ENCODE results near the gene LCT. TPM values are rescaled to one million over a fixed set of nuclear protein-coding genes. Genes with fewer than 3 reads are reported as not detected.

Gene LCT
- total and polyA plus RNA-seq, 2 experiments from 2014 or later, result not detected

- no peak for ATAC-seq
- Mint-ChIP-seq H3K36me3 (ENCODE audit: low read depth) (peaks cover 22% of the 10 kb centered on the region), H3K9me3 (no peaks in the 10 kb centered on the region; the same call in 2 of the 3 replicates), H3K4me1 (peaks cover 14% of the 10 kb centered on the region), H3K27ac (no peak overlapping the region), H3K4me3 (peak overlapping the region; percentile 41), H3K27me3 (ENCODE audit: insufficient read depth, low read depth, poor library complexity) (peaks cover 2% of the 10 kb centered on the region)
- Histone ChIP-seq H3K27ac (ENCODE audit: low read depth) (no peak overlapping the region), H3K4me2 (peak overlapping the region; percentile 88), H3K79me2 (replicated peaks; ENCODE audit: insufficient read depth) (peaks cover 58% of the 10 kb centered on the region), H2AFZ (no peak overlapping the region), H3K9me2 (ENCODE audit: insufficient read depth) (no peaks in the 10 kb centered on the region; the same call in 1 of the 2 replicates), H3K4me1 (ENCODE audit: insufficient read depth) (peaks cover 12% of the 10 kb centered on the region), H3K36me3 (ENCODE audit: insufficient read depth) (peaks cover 15% of the 10 kb centered on the region), H4K20me1 (replicated peaks; ENCODE audit: insufficient read depth) (peaks cover 19% of the 10 kb centered on the region), H3F3A (replicated peaks; ENCODE audit: low read depth) (peaks cover 3% of the 10 kb centered on the region; the same call in 1 of the 2 replicates), H3K4me3 (peak overlapping the region; percentile 71), H3K27me3 (ENCODE audit: insufficient read depth) (no peaks in the 10 kb centered on the region)
- DNase-seq (ENCODE audit: low spot score), result no peak
- no peak for TF ChIP-seq EZH2 (IDR thresholded peaks at IDR 0.05; ENCODE audit: low read depth, unreplicated experiment)
- TF ChIP-seq CREB1 (CRISPR knock-in tag; IDR thresholded peaks at IDR 0.05; ENCODE audit: low read depth), result no peak
- no peak for TF ChIP-seq REST (IDR thresholded peaks at IDR 0.05; ENCODE audit: unreplicated experiment)
- TF ChIP-seq JUNB (IDR thresholded peaks at IDR 0.05; ENCODE audit: unreplicated experiment), result no peak
- no peak for TF ChIP-seq CTCF (conservative IDR thresholded peaks at IDR 0.05; ENCODE audit: low read depth in 2 of 2)
- no peak for TF ChIP-seq ZNF331 (CRISPR knock-in tag; IDR thresholded peaks at IDR 0.05; ENCODE audit: low read depth)
Observed at GRCh38 chr2:135743860-135744259, 93.1 kb downstream of the LCT start.

GRCh38 chr2:135742325-135742757 lies 94.6 kb downstream of the LCT start:
- peaks cover 12% of the 10 kb centered on the region for H3K4me1 ChIP-seq (ENCODE audit: insufficient read depth)
- ATAC-seq (peak; percentile 44), DNase-seq (ENCODE audit: low spot score) (peak; percentile 63)
- H3K4me1 Mint-ChIP-seq, result peaks cover 14% of the 10 kb centered on the region
- H3F3A ChIP-seq (replicated peaks; ENCODE audit: low read depth), result peaks cover 3% of the 10 kb centered on the region; the same call in 1 of the 2 replicates
- H3K4me3 Mint-ChIP-seq, result peak overlapping the region; percentile 92
- peaks cover 50% of the 10 kb centered on the region for H3K79me2 ChIP-seq (replicated peaks; ENCODE audit: insufficient read depth)
- no peak for TF ChIP-seq ZNF462 (CRISPR knock-in tag; IDR thresholded peaks at IDR 0.05)
- TF ChIP-seq POLR2AphosphoS5 (IDR thresholded peaks at IDR 0.05; ENCODE audit: low read depth), result peak; percentile 37
- peak overlapping the region; percentile 97 for H3K27ac ChIP-seq (ENCODE audit: low read depth)
- H3K9me2 ChIP-seq (ENCODE audit: insufficient read depth), result no peaks in the 10 kb centered on the region; the same call in 1 of the 2 replicates
- no peaks in the 10 kb centered on the region; the same call in 2 of the 3 replicates for H3K9me3 Mint-ChIP-seq
- H3K27ac Mint-ChIP-seq, result peak overlapping the region; percentile 99
- peaks cover 2% of the 10 kb centered on the region for H3K27me3 Mint-ChIP-seq (ENCODE audit: insufficient read depth, low read depth, poor library complexity)
- H3K36me3 ChIP-seq (ENCODE audit: insufficient read depth), result no peaks in the 10 kb centered on the region
- H2AFZ ChIP-seq, result peak overlapping the region; percentile 8; the same call in 1 of the 2 replicates
- H4K20me1 ChIP-seq (replicated peaks; ENCODE audit: insufficient read depth), result peaks cover 19% of the 10 kb centered on the region
- H3K36me3 Mint-ChIP-seq (ENCODE audit: low read depth), result peaks cover 11% of the 10 kb centered on the region
- H3K4me2 ChIP-seq, result peak overlapping the region; percentile 88
- H3K27me3 ChIP-seq (ENCODE audit: insufficient read depth), result no peaks in the 10 kb centered on the region
- H3K4me3 ChIP-seq, result peak overlapping the region; percentile 71

All from GM23338 (cell line).